ENCODE measurements around the gene AP1B1. TPM values are rescaled to one million over a fixed set of nuclear protein-coding genes. Genes with fewer than 3 reads are reported as not detected.

AP1B1 gene
- total and polyA plus RNA-seq, 2 of the 8 experiments (the other 6 are each of a cell fraction or from before 2014, with no cell fraction given): 64.2 to 86.8 TPM

- Histone ChIP-seq H3K56ac (replicated peaks; ENCODE audit: insufficient read length, low read depth, low read length) (no peak overlapping the region), H3K27ac (ENCODE audit: low read depth, low read length) (no peak overlapping the region), H4K8ac (ENCODE audit: extremely low read depth, insufficient read depth, low read length) (no peak overlapping the region), H2BK5ac (ENCODE audit: low read depth, low read length) (no peak overlapping the region), H2BK20ac (ENCODE audit: low read length) (no peak overlapping the region), H4K5ac (ENCODE audit: insufficient read length, low read depth, low read length) (no peak overlapping the region), H3K9me3 (ENCODE audit: insufficient read depth in 2 of 2, low read depth in 1 of 2, low read length in 1 of 2) (no peaks in the 10 kb centered on the region), H3K4ac (replicated peaks; ENCODE audit: insufficient read length, low read depth, low read length) (no peak overlapping the region), H2AFZ (ENCODE audit: low read length) (no peak overlapping the region), H3K23ac (ENCODE audit: insufficient read length) (no peak overlapping the region), H2AK5ac (ENCODE audit: low read depth, low read length) (no peak overlapping the region), H3K23me2 (ENCODE audit: low read depth, low read length) (no peaks in the 10 kb centered on the region; the same call in 1 of the 2 replicates), H3K27me3 (replicated peaks in 1 of 4; ENCODE audit: control insufficient read depth in 3 of 4, extremely low read depth in 1 of 4, insufficient read depth in 3 of 4, low read length in 3 of 4) (no peaks in the 10 kb centered on the region), H3K4me3 (ENCODE audit: extremely low read depth in 1 of 4, insufficient read depth in 2 of 4, low read depth in 3 of 4, low read length in 4 of 4) (no peak overlapping the region), H2BK12ac (ENCODE audit: low read depth, low read length) (no peak overlapping the region), H3K4me1 (replicated peaks in 1 of 4; ENCODE audit: control insufficient read depth in 3 of 4, insufficient read depth in 4 of 4, low read length in 3 of 4) (peaks cover 0 to 2% (median under 1%) of the 10 kb centered on the region in 4 experiments; a peak in 2 of 7 replicates), H3K79me1 (ENCODE audit: low read depth, low read length) (no peaks in the 10 kb centered on the region), H3K36me3 (ENCODE audit: control insufficient read depth in 2 of 4, insufficient read depth in 4 of 4, low read length in 3 of 4) (no peaks in the 10 kb centered on the region), H3K4me2 (ENCODE audit: insufficient read depth in 1 of 2, low read depth in 2 of 2, low read length in 2 of 2) (no peak overlapping the region), H3K79me2 (ENCODE audit: control insufficient read depth in 1 of 2, insufficient read depth in 2 of 2, low read length in 2 of 2) (no peaks in the 10 kb centered on the region), H3K14ac (ENCODE audit: insufficient read length) (no peak overlapping the region), H4K91ac (replicated peaks; ENCODE audit: insufficient read length, low read length) (no peak overlapping the region), H3K18ac (ENCODE audit: extremely low read depth, low read length) (no peak overlapping the region), H2BK120ac (replicated peaks; ENCODE audit: low read depth, low read length) (no peak overlapping the region), H2BK15ac (ENCODE audit: low read length) (no peak overlapping the region), H3K9ac (replicated peaks in 1 of 4; ENCODE audit: extremely low read depth in 1 of 4, low read depth in 3 of 4, low read length in 3 of 4) (no peak overlapping the region), H4K20me1 (replicated peaks in 1 of 2; ENCODE audit: control insufficient read depth in 1 of 2, insufficient read depth in 2 of 2, low read length in 2 of 2) (no peaks in the 10 kb centered on the region)
- DNase-seq (ENCODE audit: low read depth in 1 of 2, low spot score in 2 of 2) (no peak), FAIRE-seq (no peak)
- 90% methylated on average over 2 of the region's 2 CpGs; no CpG with 5 or more reads in 1 of the 2 experiments for WGBS, 2 experiments (ENCODE audit: extremely low coverage in 1 of 2, insufficient coverage in 1 of 2, insufficient read length in 1 of 2, insufficient replicate concordance in 2 of 2, low coverage in 1 of 2, low lambda C conversion rate in 2 of 2, missing lambda C conversion rate in 1 of 2)
- ChIA-PET CTCF (ENCODE audit: partially characterized antibody) (interaction anchor here (0.8 to 6.1 kb wide), 5 partner anchors 9 to 131 kb away, joined by 3 to 47 read pairs (median 8); no protein-coding TSS in a partner anchor), POLR2A (ENCODE audit: partially characterized antibody) (no interaction called here)
- TF ChIP-seq SP2 (IDR thresholded peaks at IDR 0.05; ENCODE audit: low read length) (no peak), JUND (IDR thresholded peaks at IDR 0.05; ENCODE audit: low read length) (no peak), SRF (IDR thresholded peaks at IDR 0.05; ENCODE audit: low read depth, low read length) (no peak), GTF2F1 (IDR thresholded peaks at IDR 0.05; ENCODE audit: borderline replicate concordance, low read depth, low read length) (no peak), EZH2 (IDR thresholded peaks at IDR 0.05; ENCODE audit: low read depth, low read length, severe bottlenecking) (no peak), TBP (IDR thresholded peaks at IDR 0.05; ENCODE audit: low read depth, low read length) (no peak), JUN (IDR thresholded peaks at IDR 0.05; ENCODE audit: low read depth, low read length) (no peak)
Observed at GRCh38 chr22:29393019-29393608, 4.7 kb upstream of the AP1B1 start.

All from H1 (cell line).